ENCODE measurements around the gene SLC6A11.

The SLC6A11 gene

GRCh38 chr3:10928407-10928960 lies 112.5 kb downstream of the SLC6A11 start:
- H3K4me3 ChIP-seq (ENCODE audit: low read depth, low read length) = no peak overlapping the region
- DNase-seq (ENCODE audit: low read depth, low spot score) = no peak
- TF ChIP-seq, protein P1, sequence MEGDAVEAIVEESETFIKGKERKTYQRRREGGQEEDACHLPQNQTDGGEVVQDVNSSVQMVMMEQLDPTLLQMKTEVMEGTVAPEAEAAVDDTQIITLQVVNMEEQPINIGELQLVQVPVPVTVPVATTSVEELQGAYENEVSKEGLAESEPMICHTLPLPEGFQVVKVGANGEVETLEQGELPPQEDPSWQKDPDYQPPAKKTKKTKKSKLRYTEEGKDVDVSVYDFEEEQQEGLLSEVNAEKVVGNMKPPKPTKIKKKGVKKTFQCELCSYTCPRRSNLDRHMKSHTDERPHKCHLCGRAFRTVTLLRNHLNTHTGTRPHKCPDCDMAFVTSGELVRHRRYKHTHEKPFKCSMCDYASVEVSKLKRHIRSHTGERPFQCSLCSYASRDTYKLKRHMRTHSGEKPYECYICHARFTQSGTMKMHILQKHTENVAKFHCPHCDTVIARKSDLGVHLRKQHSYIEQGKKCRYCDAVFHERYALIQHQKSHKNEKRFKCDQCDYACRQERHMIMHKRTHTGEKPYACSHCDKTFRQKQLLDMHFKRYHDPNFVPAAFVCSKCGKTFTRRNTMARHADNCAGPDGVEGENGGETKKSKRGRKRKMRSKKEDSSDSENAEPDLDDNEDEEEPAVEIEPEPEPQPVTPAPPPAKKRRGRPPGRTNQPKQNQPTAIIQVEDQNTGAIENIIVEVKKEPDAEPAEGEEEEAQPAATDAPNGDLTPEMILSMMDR (IDR thresholded peaks at IDR 0.05; ENCODE audit: low read depth, low read length) = no peak
- in situ Hi-C loops (cut with HindIII; ENCODE audit: low sequenced_read_pairs) = no loop called here

DNA sequence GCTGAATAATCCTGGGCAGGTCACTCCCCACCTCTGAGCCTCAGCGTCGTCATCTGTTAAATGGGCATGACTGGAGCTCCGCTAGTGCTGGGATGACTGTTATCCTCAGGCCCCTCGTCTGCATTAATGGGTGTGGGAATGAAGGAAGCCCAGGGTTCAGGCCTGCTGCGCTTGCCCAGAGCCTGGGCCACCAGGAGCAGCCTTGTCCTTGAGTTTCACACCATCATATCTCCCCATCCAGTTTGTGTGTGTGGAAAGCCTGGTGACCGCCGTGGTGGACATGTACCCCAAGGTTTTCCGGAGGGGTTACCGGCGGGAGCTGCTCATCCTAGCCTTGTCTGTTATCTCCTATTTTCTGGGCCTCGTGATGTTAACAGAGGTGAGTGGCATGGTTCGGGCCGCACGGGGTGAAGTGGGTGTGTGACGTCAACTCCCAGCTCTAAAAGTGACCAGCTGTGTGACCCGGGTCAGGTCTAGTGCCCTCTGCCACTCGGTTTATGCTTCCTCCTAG lies 113.0 kb downstream of the SLC6A11 start:
- TF ChIP-seq, protein P1 (IDR thresholded peaks at IDR 0.05; ENCODE audit: low read depth, low read length) = no peak
- in situ Hi-C loops (cut with HindIII; ENCODE audit: low sequenced_read_pairs) = no loop called here

DNA sequence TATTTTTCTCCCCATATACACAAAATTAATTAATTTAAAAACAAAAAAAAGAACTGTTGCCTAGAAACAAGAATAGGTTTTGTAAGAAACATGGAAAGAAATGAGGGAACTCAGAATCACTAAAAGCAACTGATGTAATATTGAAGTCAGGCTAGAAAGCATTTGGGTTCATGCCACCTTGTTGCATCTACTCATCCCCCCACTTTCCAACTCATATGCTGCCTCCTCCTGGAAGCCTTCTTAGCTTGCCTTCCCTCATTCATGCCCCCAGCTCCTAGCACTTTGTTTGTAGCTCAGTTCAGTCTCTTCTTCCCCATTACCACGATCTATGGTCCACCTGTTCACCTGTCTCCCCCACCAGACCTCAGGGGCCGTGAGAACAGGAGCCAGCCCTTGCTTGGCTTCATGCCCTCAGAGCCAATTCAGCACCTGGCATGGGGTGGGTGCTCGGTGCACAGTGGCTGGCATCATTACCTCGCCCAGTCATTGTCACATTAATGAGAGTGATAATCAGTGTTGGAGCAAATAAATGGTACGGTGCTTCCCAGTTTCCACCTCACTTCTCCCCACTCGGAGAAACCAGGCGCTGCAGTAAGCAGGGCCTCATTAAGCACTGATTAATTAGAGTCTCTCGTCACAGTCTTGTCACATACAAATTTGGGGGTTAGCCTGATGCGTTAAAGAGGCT lies 114.1 kb downstream of the SLC6A11 start:
- H3K4me3 ChIP-seq (ENCODE audit: low read depth, low read length) = no peak overlapping the region
- no peak for DNase-seq (ENCODE audit: low read depth, low spot score)
- in situ Hi-C loops (cut with HindIII; ENCODE audit: low sequenced_read_pairs) = no loop called here
- TF ChIP-seq, protein P1 (IDR thresholded peaks at IDR 0.05; ENCODE audit: low read depth, low read length) = no peak

More for the DNA sequence above, 113.0 kb downstream of the SLC6A11 start:
- H3K4me3 ChIP-seq (ENCODE audit: low read depth, low read length) = no peak overlapping the region
- DNase-seq (ENCODE audit: low read depth, low spot score) = no peak

GRCh38 chr3:10930666-10931040 lies 114.6 kb downstream of the SLC6A11 start:
- H3K4me3 ChIP-seq (ENCODE audit: low read depth, low read length) = no peak overlapping the region
- no peak for DNase-seq (ENCODE audit: low read depth, low spot score)
- TF ChIP-seq, protein P1 (IDR thresholded peaks at IDR 0.05; ENCODE audit: low read depth, low read length) = no peak
- in situ Hi-C loops (cut with HindIII; ENCODE audit: low sequenced_read_pairs) = no loop called here

GRCh38 chr3:10932596-10932995 lies 116.6 kb downstream of the SLC6A11 start:
- TF ChIP-seq, protein P1 (IDR thresholded peaks at IDR 0.05; ENCODE audit: low read depth, low read length) = no peak
- in situ Hi-C loops (cut with HindIII; ENCODE audit: low sequenced_read_pairs) = no loop called here
- no peak for DNase-seq (ENCODE audit: low read depth, low spot score)

DNA sequence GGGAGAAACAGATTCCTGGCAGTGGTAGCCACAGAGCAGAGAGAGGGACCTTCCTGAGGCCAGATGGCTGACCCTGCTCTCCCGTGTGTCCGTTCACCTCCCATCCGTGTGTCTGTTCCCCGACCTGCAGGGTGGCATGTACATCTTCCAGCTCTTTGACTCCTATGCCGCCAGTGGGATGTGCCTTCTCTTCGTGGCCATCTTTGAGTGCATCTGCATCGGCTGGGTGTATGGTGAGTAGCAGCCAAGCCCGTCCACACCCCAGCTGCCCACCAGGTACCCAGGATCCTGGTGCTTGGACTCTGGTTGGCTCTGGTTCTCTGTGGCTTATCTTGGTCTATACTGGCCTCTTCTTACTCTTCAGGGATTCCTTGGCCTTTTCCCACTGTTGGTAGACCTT lies 117.0 kb downstream of the SLC6A11 start:
- TF ChIP-seq, protein P1 (IDR thresholded peaks at IDR 0.05; ENCODE audit: low read depth, low read length) = no peak
- no peak overlapping the region for H3K4me3 ChIP-seq (ENCODE audit: low read depth, low read length)
- in situ Hi-C loops (cut with HindIII; ENCODE audit: low sequenced_read_pairs) = no loop called here
- DNase-seq (ENCODE audit: low read depth, low spot score) = no peak

More at GRCh38 chr3:10932596-10932995, 116.6 kb downstream of the SLC6A11 start:
- no peak overlapping the region for H3K4me3 ChIP-seq (ENCODE audit: low read depth, low read length)

Data from astrocyte of the spinal cord (primary cell).